GM12878 (cell line): Measurements from ENCODE around the gene OSTN. TPM values are rescaled to one million over a fixed set of nuclear protein-coding genes. Genes with fewer than 3 reads are reported as not detected.

Source experiments
- ATAC-seq: fragments of 200-7000 bp; cut with Tn5 transposase; 3 replicates; pipeline ENCODE4 v1.9.1; 2020; ENCODE audit warnings: mild to moderate bottlenecking, moderate library complexity
- BruUV-seq: library from RNA; stranded (reverse); fragments of 400-500 nt; replicated peaks from 2 replicates; lab custom pipeline; 2021; lab: Mats Ljungman, UMichigan
- CTCF ChIA-PET: fragments of 300-600 bp; sonication (Branson Sonifier 250); formaldehyde crosslinking; extraction: SDS; loops from one replicate; lab custom pipeline; 2021; ENCODE audit warnings: inconsistent platforms; lab: Yijun Ruan, JAX
- POLR2A ChIA-PET: fragments of 350-600 bp; formaldehyde crosslinking; extraction: SDS; loops from one replicate; lab custom pipeline; 2021; ENCODE audit warnings: inconsistent platforms; lab: Charles Lee
- RAD21 ChIA-PET: fragments of 300-600 bp; sonication (Branson Sonifier 250); formaldehyde crosslinking; loops from one replicate; lab custom pipeline; 2023; ENCODE audit warnings: antibody characterized with exemption; ENCODE audit not compliant: unreplicated experiment; lab: Charles Lee
- SMC1A ChIA-PET: fragments of 300-600 bp; sonication (Branson Sonifier 250); formaldehyde crosslinking; loops from one replicate; lab custom pipeline; 2023; ENCODE audit not compliant: unreplicated experiment, uncharacterized antibody; lab: Charles Lee
- DNase-seq: peaks from one replicate; pipeline ENCODE4 v3.0.0-alpha.2; 2011; ENCODE audit warnings: low read depth, low spot score
- FAIRE-seq: peaks from 3 replicates; lab custom pipeline; 2011; peaks lifted over from hg19 to GRCh38; lab: Jason Lieb, UNC
- H2AFZ ChIP-seq: 2 replicates; pipeline ENCODE4 v1.6.0; 2011; ENCODE audit warnings: low read depth, low read length, control low read depth; ENCODE audit not compliant: control insufficient read depth
- H3K27ac ChIP-seq: 2 replicates; pipeline ENCODE4 v1.5.1; 2011; ENCODE audit warnings: control low read depth; ENCODE audit not compliant: control insufficient read depth, insufficient read depth
- H3K27me3 ChIP-seq, 2 experiments: replicated peaks in 1 of 2; 2 replicates each; pipeline versions ENCODE4 v1.6.0 to v1.6.1; 2011; ENCODE audit warnings: low read length in 1 of 2; ENCODE audit not compliant: control insufficient read depth in 2 of 2, insufficient read depth in 2 of 2
- H3K36me3 ChIP-seq, 2 experiments: 2 replicates each; pipeline ENCODE4 v1.5.1; 2011; ENCODE audit warnings: low read length in 1 of 2; ENCODE audit not compliant: control insufficient read depth in 2 of 2, insufficient read depth in 2 of 2
- H3K4me1 ChIP-seq: 2 replicates; pipeline ENCODE4 v1.6.1; 2011; ENCODE audit warnings: mild to moderate bottlenecking, low read length, moderate library complexity, mixed read lengths; ENCODE audit not compliant: control insufficient read depth, insufficient read depth
- H3K4me2 ChIP-seq: 2 replicates; pipeline ENCODE4 v1.6.0; 2011; ENCODE audit warnings: control low read depth; ENCODE audit not compliant: control insufficient read depth, insufficient read depth
- H3K4me3 ChIP-seq: fragments of 200-600 bp; sonication (generic); 2 replicates; pipeline ENCODE4 v1.5.1; 2016
- H3K79me2 ChIP-seq: 2 replicates; pipeline ENCODE4 v1.6.0; 2011; ENCODE audit warnings: low read length; ENCODE audit not compliant: control insufficient read depth, insufficient read depth
- H3K9ac ChIP-seq: 2 replicates; pipeline ENCODE4 v1.8.0; 2011; ENCODE audit warnings: low read length, control low read depth, mixed read lengths; ENCODE audit not compliant: control insufficient read depth, insufficient read depth
- H3K9me3 ChIP-seq: replicated peaks from 3 replicates; pipeline ENCODE4 v1.5.1; 2011; ENCODE audit warnings: mild to moderate bottlenecking, low read length; ENCODE audit not compliant: control insufficient read depth, insufficient read depth
- H4K20me1 ChIP-seq: 2 replicates; pipeline ENCODE4 v1.6.0; 2011; ENCODE audit not compliant: control insufficient read depth, insufficient read depth
- ASH2L ChIP-seq: fragments of 300-600, 200-600 bp; sonication (generic); IDR thresholded peaks from 2 replicates; pipeline ENCODE4 v1.6.1; 2017; ENCODE audit warnings: low read depth, mild to moderate bottlenecking, borderline replicate concordance
- MTA2 ChIP-seq: fragments of 450-650 bp; IDR thresholded peaks from 2 replicates; pipeline ENCODE4 v1.6.1; 2016; ENCODE audit warnings: low read depth, mild to moderate bottlenecking, moderate library complexity
- MYB ChIP-seq: fragments of 150-350 bp; IDR thresholded peaks from 2 replicates; pipeline ENCODE4 v1.6.1; 2014; ENCODE audit warnings: mild to moderate bottlenecking, low read depth, low read length, borderline replicate concordance
- NR2F1 ChIP-seq: fragments of 450-650 bp; conservative IDR thresholded peaks from 2 replicates; pipeline ENCODE4 v1.6.1; 2017; ENCODE audit warnings: mild to moderate bottlenecking
- RELA ChIP-seq: fragments of 450-650 bp; IDR thresholded peaks from 2 replicates; pipeline ENCODE4 v1.8.0; 2014; ENCODE audit warnings: borderline replicate concordance; ENCODE audit not compliant: partially characterized antibody
- SUZ12 ChIP-seq: fragments of 200-600 bp; sonication (generic); IDR thresholded peaks from one replicate; pipeline ENCODE4 v1.6.1; 2018; ENCODE audit warnings: antibody characterized with exemption, mild to moderate bottlenecking; ENCODE audit not compliant: unreplicated experiment
- USF1 ChIP-seq: IDR thresholded peaks from 2 replicates; pipeline ENCODE4 v1.6.1; 2011; ENCODE audit warnings: borderline replicate concordance, low read depth, mild to moderate bottlenecking, moderate library complexity, mixed read lengths, low read length; ENCODE audit not compliant: insufficient read depth; ENCODE audit errors: extremely low read length
- in situ Hi-C: fragments of 300-500 bp; cut with MboI; formaldehyde crosslinking; loops from 9 replicates; pipeline ENCODE4 v1.14.3; 2018; ENCODE audit warnings: mixed read lengths
- intact Hi-C: fragments of 100-400 bp; cut with micrococcal nuclease; formaldehyde crosslinking; loops from one replicate; pipeline ENCODE4 v1.14.2; 2022; ENCODE audit not compliant: unreplicated experiment
- polyA plus RNA-seq, 11 experiments: library from polyadenylated mRNA; depleted of rRNA in 4 of 11; unstranded in 6 of 11; stranded (reverse) in 5 of 11; fragments of >200 nt; fragmentation: Nextera tagmentation in 4 of 11; fragmentation: Illumina TruSeq in 1 of 11; extraction: Ambion mirVana in 4 of 11; extraction: Trizol in 1 of 11; gene quantifications; 1 replicate in 1 of 11; 2 replicates in 10 of 11; pipeline versions ENCODE4 v1.2.1 to v1.2.3, GENCODE V29; 2011 to 2016; ENCODE audit warnings: inconsistent platforms in 2 of 11, missing spikeins in 2 of 11, low read depth in 1 of 11
- total RNA-seq, 4 experiments: library from RNA; depleted of rRNA in 3 of 4; stranded (reverse); fragments of >200 nt in 3 of 4; fragmentation: Illumina TruSeq in 1 of 4; extraction: Trizol in 1 of 4; gene quantifications; 2 replicates each; pipeline versions ENCODE4 v1.2.1 to v1.2.3, GENCODE V29; 2013 to 2021

Gene OSTN
- total and polyA plus RNA-seq, 10 of the 15 experiments (the other 5 are each of a cell fraction or from before 2014, with no cell fraction given): 0.04 to 0.27 (median 0.06) TPM; not detected in 6

DNA sequence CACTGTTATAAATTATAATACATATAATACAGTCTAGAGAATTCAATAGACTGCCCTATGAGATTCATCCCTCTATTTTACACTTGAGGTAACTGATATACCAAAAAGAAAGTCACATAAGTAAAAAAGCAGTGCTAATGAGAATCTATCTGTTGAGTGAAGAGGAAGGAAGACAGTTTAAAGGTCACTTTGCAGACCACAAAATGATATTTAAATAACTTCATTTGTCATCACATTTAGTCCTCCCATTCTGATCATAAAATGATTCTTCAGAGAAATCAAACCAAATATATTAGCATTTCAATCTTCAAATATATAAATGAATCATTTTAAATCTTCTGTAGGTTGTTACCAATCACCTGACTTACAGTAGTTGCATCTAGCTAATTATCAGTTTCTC is 69.7 kb downstream of the OSTN start:
- ChIA-PET POLR2A (interaction anchor here (0.8 to 2.9 kb wide), 8 partner anchors 9 to 89 kb away, joined by 3 to 17 read pairs (median 3); no protein-coding TSS in a partner anchor), RAD21 (interaction anchor here (0.7 to 7.3 kb wide), 18 partner anchors 9 to 140 kb away, joined by 3 to 55 read pairs (median 6); no protein-coding TSS in a partner anchor), CTCF (interaction anchor here (0.6 to 4.3 kb wide), 10 partner anchors 12 to 98 kb away, joined by 3 to 29 read pairs (median 4); no protein-coding TSS in a partner anchor), SMC1A (interaction anchor here (0.5 to 21.5 kb wide), 21 partner anchors 11 to 129 kb away, joined by 3 to 375 read pairs (median 8); partner anchors contain the start of gene CCDC50)
- H3K27ac ChIP-seq: 0 out of 2 replicates have a peak overlapping the region, but pooled peaks have one; percentile 31
- FAIRE-seq (no peak), DNase-seq (no peak), ATAC-seq (peak; percentile 45)
- peak overlapping the region; percentile 77; the same call in 1 of the 2 replicates for H3K4me2 ChIP-seq
- H3K27me3 ChIP-seq: no peaks in the 10 kb centered on the region
- H3K36me3 ChIP-seq: no peaks in the 10 kb centered on the region
- TF ChIP-seq USF1 (no peak), NR2F1 (peak; percentile 77), ASH2L (no peak), MTA2 (peak; percentile 57), RELA (no peak), MYB (no peak), SUZ12 (no peak)
- no peak overlapping the region for H3K4me3 ChIP-seq
- intact Hi-C loops (loop anchor here (2.0 kb wide), 1 partner anchor 16 kb away; no protein-coding TSS in a partner anchor), in situ Hi-C loops (no loop called here)
- H3K4me1 ChIP-seq: peaks cover 13% of the 10 kb centered on the region
- H3K9me3 ChIP-seq: peaks cover 7% of the 10 kb centered on the region; the same call in 2 of the 3 replicates
- no peaks in the 10 kb centered on the region for H4K20me1 ChIP-seq
- no TSS peak for BruUV-seq
- H3K79me2 ChIP-seq: no peaks in the 10 kb centered on the region
- no peak overlapping the region for H3K9ac ChIP-seq
- H2AFZ ChIP-seq: no peak overlapping the region
